CD14-positive monocyte (primary cell): ENCODE results near the gene RAI14. TPM values are rescaled to one million over a fixed set of nuclear protein-coding genes. Genes with fewer than 3 reads are reported as not detected.

Source experiments
- DNase-seq, 3 donors: peaks; one replicate each; pipeline ENCODE4 v3.0.0-alpha.2; 2011 to 2022
- H2AFZ ChIP-seq: 2 replicates; pipeline ENCODE4 v1.6.0; 2012; ENCODE audit warnings: mild to moderate bottlenecking, low read depth, low read length, inconsistent platforms; ENCODE audit not compliant: insufficient read depth, poor library complexity, severe bottlenecking
- H3K27ac ChIP-seq, 2 donors: 1 replicate in 1 of 2; 2 replicates in 1 of 2; pipeline ENCODE4 v1.5.1; 2012 to 2013; ENCODE audit warnings: low read length in 2 of 2, control low read depth in 1 of 2, inconsistent platforms in 1 of 2, low read depth in 1 of 2, mild to moderate bottlenecking in 1 of 2
- H3K27me3 ChIP-seq, 2 donors: one replicate each; pipeline versions ENCODE4 v1.6.0 to v1.6.1; 2011 to 2013; ENCODE audit warnings: low read length in 2 of 2; ENCODE audit not compliant: control insufficient read depth in 2 of 2, insufficient read depth in 2 of 2
- H3K36me3 ChIP-seq, 2 donors: replicated peaks in 1 of 2; 1 replicate in 1 of 2; 2 replicates in 1 of 2; pipeline versions ENCODE4 v1.5.1 to v1.6.1; 2012 to 2013; ENCODE audit warnings: low read length in 2 of 2, control low read depth in 1 of 2, inconsistent platforms in 1 of 2, mild to moderate bottlenecking in 1 of 2; ENCODE audit not compliant: insufficient read depth in 2 of 2, control insufficient read depth in 1 of 2
- H3K4me1 ChIP-seq, 2 donors: 1 replicate in 1 of 2; 2 replicates in 1 of 2; pipeline versions ENCODE4 v1.5.1 to v1.6.1; 2012 to 2013; ENCODE audit warnings: low read length in 2 of 2, control low read depth in 1 of 2, inconsistent platforms in 1 of 2, mild to moderate bottlenecking in 1 of 2, moderate library complexity in 1 of 2; ENCODE audit not compliant: insufficient read depth in 2 of 2, control insufficient read depth in 1 of 2
- H3K4me2 ChIP-seq: replicated peaks from 2 replicates; pipeline ENCODE3; 2012; ENCODE audit warnings: low read length, moderate library complexity, mild to moderate bottlenecking; ENCODE audit not compliant: poor library complexity, severe bottlenecking; ENCODE audit errors: extremely low read depth
- H3K4me3 ChIP-seq, 3 experiments: fragments of 200-600 bp in 1 of 3; sonication (generic) in 1 of 3; replicated peaks in 1 of 3; 1 replicate in 2 of 3; 2 replicates in 1 of 3; pipeline ENCODE4 v1.5.1; 2011 to 2013; ENCODE audit warnings: low read length in 3 of 3, mild to moderate bottlenecking in 3 of 3, control low read depth in 2 of 3, low read depth in 2 of 3, inconsistent platforms in 1 of 3, moderate library complexity in 1 of 3
- H3K79me2 ChIP-seq: 2 replicates; pipeline ENCODE4 v1.6.0; 2012; ENCODE audit warnings: mild to moderate bottlenecking, control low read depth, inconsistent platforms, low read length, moderate library complexity; ENCODE audit not compliant: insufficient read depth
- H3K9ac ChIP-seq: 2 replicates; pipeline ENCODE4 v1.6.0; 2017; ENCODE audit warnings: low read length, mild to moderate bottlenecking; ENCODE audit not compliant: insufficient read depth, poor library complexity, severe bottlenecking
- H3K9me3 ChIP-seq, 2 donors: replicated peaks in 1 of 2; 1 replicate in 1 of 2; 2 replicates in 1 of 2; pipeline versions ENCODE4 v1.5.1 to v1.6.1; 2012 to 2013; ENCODE audit warnings: low read length in 2 of 2, control low read depth in 1 of 2; ENCODE audit not compliant: control insufficient read depth in 1 of 2, insufficient read depth in 1 of 2
- H4K20me1 ChIP-seq: 2 replicates; pipeline ENCODE4 v1.6.0; 2012; ENCODE audit warnings: mild to moderate bottlenecking, low read length, control low read depth, moderate library complexity; ENCODE audit not compliant: insufficient read depth
- H3K27ac Mint-ChIP-seq, 7 donors: one replicate each; pipeline ENCODE4 v1.8.0; 2020; ENCODE audit warnings: mild to moderate bottlenecking in 7 of 7, mixed read lengths in 7 of 7, moderate library complexity in 6 of 7, inconsistent platforms in 2 of 7
- H3K27me3 Mint-ChIP-seq, 3 donors: one replicate each; pipeline ENCODE4 v1.8.0; 2021 to 2022; ENCODE audit warnings: low read depth in 3 of 3, mild to moderate bottlenecking in 3 of 3, mixed read lengths in 3 of 3, moderate library complexity in 3 of 3, inconsistent platforms in 1 of 3
- H3K36me3 Mint-ChIP-seq, 2 donors: one replicate each; pipeline ENCODE4 v1.8.0; 2020; ENCODE audit warnings: mixed read lengths in 2 of 2, inconsistent platforms in 1 of 2, mild to moderate bottlenecking in 1 of 2
- H3K4me1 Mint-ChIP-seq: one replicate; pipeline ENCODE4 v1.8.0; 2020; ENCODE audit warnings: mild to moderate bottlenecking, mixed read lengths
- H3K4me3 Mint-ChIP-seq, 2 donors: one replicate each; pipeline ENCODE4 v1.8.0; 2020; ENCODE audit warnings: mild to moderate bottlenecking in 2 of 2, mixed read lengths in 2 of 2, moderate library complexity in 1 of 2
- H3K9me3 Mint-ChIP-seq, 7 donors: one replicate each; pipeline ENCODE4 v1.8.0; 2020 to 2022; ENCODE audit warnings: mixed read lengths in 7 of 7, mild to moderate bottlenecking in 6 of 7, moderate library complexity in 6 of 7, inconsistent platforms in 2 of 7
- CTCF ChIP-seq: fragments of 200-600 bp; IDR thresholded peaks from one replicate; pipeline ENCODE4 v1.8.0; 2022; ENCODE audit warnings: antibody characterized with exemption, mild to moderate bottlenecking
- WGBS: methylation state at CpG from one replicate; pipeline ENCODE4 v1.1.5; 2013; ENCODE audit warnings: missing lambda C conversion rate; ENCODE audit not compliant: insufficient coverage; 5-methylcytosine and 5-hydroxymethylcytosine counted together
- intact Hi-C, 2 donors: fragments of 100-400 bp; cut with micrococcal nuclease; formaldehyde crosslinking; loops; one replicate each; pipeline versions ENCODE4 v1.15.0 to v1.15.1; 2023
- polyA plus RNA-seq, 3 donors: library from polyadenylated mRNA; depleted of rRNA in 1 of 3; unstranded in 2 of 3; stranded (reverse) in 1 of 3; fragments of 300-500 nt in 2 of 3; fragments of >200 nt in 1 of 3; fragmentation: Illumina TruSeq in 2 of 3; gene quantifications; 1 replicate in 2 of 3; 2 replicates in 1 of 3; pipeline ENCODE4 v1.2.3, GENCODE V29; 2012 to 2021

Gene RAI14
- polyA plus RNA-seq, 3 donors, result 0.08 TPM; not detected in 2

- Histone ChIP-seq H2AFZ (no peak overlapping the region), H3K9me3 (no peaks in the 10 kb centered on the region), H3K27me3 (no peaks in the 10 kb centered on the region), H3K4me1 (no peaks in the 10 kb centered on the region), H3K36me3 (no peaks in the 10 kb centered on the region), H3K79me2 (no peaks in the 10 kb centered on the region), H3K4me3 (no peak overlapping the region), H3K9ac (no peak overlapping the region), H3K4me2 (no peak overlapping the region), H4K20me1 (no peaks in the 10 kb centered on the region), H3K27ac (no peak overlapping the region)
- Mint-ChIP-seq H3K4me1 (no peaks in the 10 kb centered on the region), H3K9me3 (peaks cover 0 to 5% (median 0%) of the 10 kb centered on the region in 7 donors), H3K4me3 (no peak overlapping the region), H3K27ac (no peak overlapping the region), H3K27me3 (peaks cover 0 to 3% (median 1%) of the 10 kb centered on the region in 3 donors), H3K36me3 (no peaks in the 10 kb centered on the region)
- TF ChIP-seq CTCF, result no peak
- no CpG with 5 or more reads among the region's 1 CpG for WGBS
- intact Hi-C loops, result no loop called here
- no peak for DNase-seq
Observed at GRCh38 chr5:34625246-34625645, 30.9 kb upstream of the RAI14 start.

GRCh38 chr5:34626036-34626435 lies 30.1 kb upstream of the RAI14 start:
- H3K4me3 ChIP-seq, result no peak overlapping the region
- H3K9ac ChIP-seq, result no peak overlapping the region
- no peak overlapping the region for H2AFZ ChIP-seq
- DNase-seq, result peak in 1 of 3 donors; percentile 3
- H3K9me3 ChIP-seq, result peaks cover 0 to 2% of the 10 kb centered on the region in 2 donors
- Mint-ChIP-seq H3K4me1 (no peaks in the 10 kb centered on the region), H3K27me3 (peaks cover 0 to 3% (median 1%) of the 10 kb centered on the region in 3 donors), H3K27ac (no peak overlapping the region), H3K4me3 (no peak overlapping the region), H3K36me3 (no peaks in the 10 kb centered on the region), H3K9me3 (peaks cover 0 to 12% (median 0%) of the 10 kb centered on the region in 7 donors)
- no peak for TF ChIP-seq CTCF
- no peak overlapping the region for H3K4me2 ChIP-seq
- H3K79me2 ChIP-seq, result no peaks in the 10 kb centered on the region
- H3K36me3 ChIP-seq, result no peaks in the 10 kb centered on the region
- H3K27me3 ChIP-seq, result no peaks in the 10 kb centered on the region
- no peak overlapping the region for H3K27ac ChIP-seq
- no peaks in the 10 kb centered on the region for H3K4me1 ChIP-seq
- WGBS, result no CpG with 5 or more reads among the region's 6 CpGs
- intact Hi-C loops, result no loop called here
- no peaks in the 10 kb centered on the region for H4K20me1 ChIP-seq
